ENCODE results near the gene LYST.
"Not testable (repeated sequence)": the region's sequence is repeated elsewhere in the genome, so short reads cannot be mapped to it uniquely, and the experiment has no call there.

The LYST gene, protein sequence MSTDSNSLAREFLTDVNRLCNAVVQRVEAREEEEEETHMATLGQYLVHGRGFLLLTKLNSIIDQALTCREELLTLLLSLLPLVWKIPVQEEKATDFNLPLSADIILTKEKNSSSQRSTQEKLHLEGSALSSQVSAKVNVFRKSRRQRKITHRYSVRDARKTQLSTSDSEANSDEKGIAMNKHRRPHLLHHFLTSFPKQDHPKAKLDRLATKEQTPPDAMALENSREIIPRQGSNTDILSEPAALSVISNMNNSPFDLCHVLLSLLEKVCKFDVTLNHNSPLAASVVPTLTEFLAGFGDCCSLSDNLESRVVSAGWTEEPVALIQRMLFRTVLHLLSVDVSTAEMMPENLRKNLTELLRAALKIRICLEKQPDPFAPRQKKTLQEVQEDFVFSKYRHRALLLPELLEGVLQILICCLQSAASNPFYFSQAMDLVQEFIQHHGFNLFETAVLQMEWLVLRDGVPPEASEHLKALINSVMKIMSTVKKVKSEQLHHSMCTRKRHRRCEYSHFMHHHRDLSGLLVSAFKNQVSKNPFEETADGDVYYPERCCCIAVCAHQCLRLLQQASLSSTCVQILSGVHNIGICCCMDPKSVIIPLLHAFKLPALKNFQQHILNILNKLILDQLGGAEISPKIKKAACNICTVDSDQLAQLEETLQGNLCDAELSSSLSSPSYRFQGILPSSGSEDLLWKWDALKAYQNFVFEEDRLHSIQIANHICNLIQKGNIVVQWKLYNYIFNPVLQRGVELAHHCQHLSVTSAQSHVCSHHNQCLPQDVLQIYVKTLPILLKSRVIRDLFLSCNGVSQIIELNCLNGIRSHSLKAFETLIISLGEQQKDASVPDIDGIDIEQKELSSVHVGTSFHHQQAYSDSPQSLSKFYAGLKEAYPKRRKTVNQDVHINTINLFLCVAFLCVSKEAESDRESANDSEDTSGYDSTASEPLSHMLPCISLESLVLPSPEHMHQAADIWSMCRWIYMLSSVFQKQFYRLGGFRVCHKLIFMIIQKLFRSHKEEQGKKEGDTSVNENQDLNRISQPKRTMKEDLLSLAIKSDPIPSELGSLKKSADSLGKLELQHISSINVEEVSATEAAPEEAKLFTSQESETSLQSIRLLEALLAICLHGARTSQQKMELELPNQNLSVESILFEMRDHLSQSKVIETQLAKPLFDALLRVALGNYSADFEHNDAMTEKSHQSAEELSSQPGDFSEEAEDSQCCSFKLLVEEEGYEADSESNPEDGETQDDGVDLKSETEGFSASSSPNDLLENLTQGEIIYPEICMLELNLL (N-terminal part only)

DNA sequence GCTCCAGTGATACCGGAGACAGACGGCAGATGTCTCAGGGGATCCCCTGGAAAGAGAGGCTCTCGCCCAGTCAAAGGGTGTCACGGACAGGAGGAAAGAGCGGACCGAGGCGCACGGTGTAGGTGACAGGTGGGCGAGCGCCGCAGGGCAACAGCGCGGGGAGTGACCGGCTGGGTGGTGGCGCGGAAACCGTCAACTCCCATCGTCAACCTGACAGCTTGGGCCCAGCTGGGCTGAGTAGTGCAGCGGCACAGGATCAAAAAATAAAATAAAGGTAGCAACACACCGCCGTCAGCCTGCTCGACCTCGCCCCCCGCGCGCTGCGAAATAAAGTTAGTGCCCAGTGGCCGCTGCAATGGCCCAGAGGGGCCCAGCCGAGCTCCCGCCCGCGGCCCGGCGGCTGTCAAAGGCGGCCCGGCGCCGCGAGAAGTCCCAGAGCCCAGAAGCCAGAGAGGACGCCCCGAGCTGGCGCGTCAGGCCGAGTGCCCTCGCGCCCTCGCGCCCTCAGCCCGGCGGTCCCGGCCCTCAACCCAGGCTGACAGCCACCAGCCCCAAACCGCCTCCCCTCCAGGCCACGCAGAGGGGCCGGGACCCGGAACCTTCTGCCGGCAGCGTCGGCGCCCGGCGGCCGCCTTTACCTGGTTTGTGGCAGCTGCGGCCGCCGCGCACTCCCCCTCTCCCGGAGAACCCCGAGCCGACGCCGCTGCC is at the start of gene LYST:
Gene LYST (minus strand): TSS at position 702 of the 708 bp plus-strand sequence. CDS start 36,489 bp downstream, outside the sequence.
- H3K4me3 ChIP-seq (ENCODE audit: low read depth, low read length) = peak within 1 kb of the TSS; percentile 72
- TF ChIP-seq, protein P1, sequence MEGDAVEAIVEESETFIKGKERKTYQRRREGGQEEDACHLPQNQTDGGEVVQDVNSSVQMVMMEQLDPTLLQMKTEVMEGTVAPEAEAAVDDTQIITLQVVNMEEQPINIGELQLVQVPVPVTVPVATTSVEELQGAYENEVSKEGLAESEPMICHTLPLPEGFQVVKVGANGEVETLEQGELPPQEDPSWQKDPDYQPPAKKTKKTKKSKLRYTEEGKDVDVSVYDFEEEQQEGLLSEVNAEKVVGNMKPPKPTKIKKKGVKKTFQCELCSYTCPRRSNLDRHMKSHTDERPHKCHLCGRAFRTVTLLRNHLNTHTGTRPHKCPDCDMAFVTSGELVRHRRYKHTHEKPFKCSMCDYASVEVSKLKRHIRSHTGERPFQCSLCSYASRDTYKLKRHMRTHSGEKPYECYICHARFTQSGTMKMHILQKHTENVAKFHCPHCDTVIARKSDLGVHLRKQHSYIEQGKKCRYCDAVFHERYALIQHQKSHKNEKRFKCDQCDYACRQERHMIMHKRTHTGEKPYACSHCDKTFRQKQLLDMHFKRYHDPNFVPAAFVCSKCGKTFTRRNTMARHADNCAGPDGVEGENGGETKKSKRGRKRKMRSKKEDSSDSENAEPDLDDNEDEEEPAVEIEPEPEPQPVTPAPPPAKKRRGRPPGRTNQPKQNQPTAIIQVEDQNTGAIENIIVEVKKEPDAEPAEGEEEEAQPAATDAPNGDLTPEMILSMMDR (IDR thresholded peaks at IDR 0.05; ENCODE audit: borderline replicate concordance, insufficient read depth, low read depth, low read length) = peak; percentile 46; the same call in 1 of the 2 replicates

DNA sequence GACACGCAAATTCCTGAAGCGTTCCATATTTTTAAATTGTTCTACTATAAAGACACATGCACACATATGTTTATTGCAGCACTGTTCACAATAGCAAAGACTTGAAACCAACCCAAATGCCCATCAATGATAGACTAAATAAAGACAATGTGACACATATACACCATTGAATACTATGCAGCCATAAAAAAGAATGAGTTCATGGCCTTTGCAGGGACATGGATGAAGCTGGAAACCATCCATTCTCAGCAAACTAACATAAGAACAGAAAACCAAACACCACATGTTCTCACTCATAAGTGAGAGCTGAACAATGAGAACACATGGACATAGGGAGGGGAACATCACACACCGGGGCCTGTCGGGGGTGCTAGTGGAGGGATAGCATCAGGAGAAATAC is 48.8 kb upstream of the LYST start:
- not testable (repeated sequence) for H3K4me3 ChIP-seq (ENCODE audit: low read depth, low read length)

DNA sequence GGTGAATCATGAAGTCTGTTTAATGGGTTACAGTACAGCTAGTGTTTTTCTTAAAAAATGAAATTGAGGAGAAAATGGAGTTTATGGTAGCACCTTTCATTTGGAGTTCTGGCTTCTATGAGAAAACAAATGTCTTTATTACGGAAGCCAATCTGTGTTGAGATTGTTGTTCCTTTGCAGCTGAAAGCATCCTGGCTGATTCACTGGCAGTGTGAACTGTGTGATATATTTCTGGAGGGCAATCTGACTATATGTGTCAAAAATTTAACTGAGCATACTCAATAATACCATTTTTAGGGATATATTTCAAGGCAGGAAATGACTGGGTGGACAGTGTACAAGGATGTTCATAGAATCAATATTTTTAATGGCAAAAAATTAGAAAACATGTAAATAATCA is 46.6 kb upstream of the LYST start:
- TF ChIP-seq, protein P1 (IDR thresholded peaks at IDR 0.05; ENCODE audit: borderline replicate concordance, insufficient read depth, low read depth, low read length) = no peak
- H3K4me3 ChIP-seq (ENCODE audit: low read depth, low read length) = no peak overlapping the region

DNA sequence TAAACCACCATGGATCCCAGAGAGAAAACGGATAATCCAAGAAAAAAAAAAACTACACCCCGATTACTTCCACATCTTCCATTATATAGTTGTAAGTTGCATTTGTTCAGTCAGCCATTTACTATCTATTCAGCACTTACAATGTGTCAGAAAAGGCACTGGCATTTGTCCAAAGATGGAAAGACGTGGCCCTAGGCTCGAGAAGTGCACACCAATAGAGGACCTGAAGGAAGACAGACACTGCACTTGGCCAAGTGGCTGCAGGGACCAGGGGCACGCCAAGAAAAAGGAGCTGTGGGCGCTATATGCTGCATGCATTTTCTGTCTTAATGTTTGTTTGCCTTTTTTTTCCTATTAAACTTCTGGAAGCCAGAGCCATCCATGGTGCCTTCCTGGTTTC is 45.2 kb upstream of the LYST start:
- TF ChIP-seq, protein P1 (IDR thresholded peaks at IDR 0.05; ENCODE audit: borderline replicate concordance, insufficient read depth, low read depth, low read length) = no peak
- H3K4me3 ChIP-seq (ENCODE audit: low read depth, low read length) = no peak overlapping the region

DNA sequence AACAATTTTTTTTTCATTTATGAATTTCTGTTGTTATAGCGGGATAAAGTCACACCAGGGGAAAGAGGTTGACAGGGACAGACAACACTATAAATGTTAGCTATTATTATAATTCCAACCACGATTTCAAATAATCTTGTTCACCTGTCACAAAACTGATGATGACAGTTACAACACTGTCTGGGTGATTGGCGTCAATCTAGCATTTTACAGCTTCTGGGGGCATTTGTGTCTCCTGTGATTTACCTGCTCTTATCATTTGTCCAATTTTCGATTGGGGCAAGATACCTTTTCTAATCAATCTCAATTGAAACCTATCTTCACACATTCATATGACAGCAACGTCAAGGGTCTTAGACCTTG is 44.6 kb upstream of the LYST start:
- no peak overlapping the region for H3K4me3 ChIP-seq (ENCODE audit: low read depth, low read length)
- TF ChIP-seq, protein P1 (IDR thresholded peaks at IDR 0.05; ENCODE audit: borderline replicate concordance, insufficient read depth, low read depth, low read length) = no peak

DNA sequence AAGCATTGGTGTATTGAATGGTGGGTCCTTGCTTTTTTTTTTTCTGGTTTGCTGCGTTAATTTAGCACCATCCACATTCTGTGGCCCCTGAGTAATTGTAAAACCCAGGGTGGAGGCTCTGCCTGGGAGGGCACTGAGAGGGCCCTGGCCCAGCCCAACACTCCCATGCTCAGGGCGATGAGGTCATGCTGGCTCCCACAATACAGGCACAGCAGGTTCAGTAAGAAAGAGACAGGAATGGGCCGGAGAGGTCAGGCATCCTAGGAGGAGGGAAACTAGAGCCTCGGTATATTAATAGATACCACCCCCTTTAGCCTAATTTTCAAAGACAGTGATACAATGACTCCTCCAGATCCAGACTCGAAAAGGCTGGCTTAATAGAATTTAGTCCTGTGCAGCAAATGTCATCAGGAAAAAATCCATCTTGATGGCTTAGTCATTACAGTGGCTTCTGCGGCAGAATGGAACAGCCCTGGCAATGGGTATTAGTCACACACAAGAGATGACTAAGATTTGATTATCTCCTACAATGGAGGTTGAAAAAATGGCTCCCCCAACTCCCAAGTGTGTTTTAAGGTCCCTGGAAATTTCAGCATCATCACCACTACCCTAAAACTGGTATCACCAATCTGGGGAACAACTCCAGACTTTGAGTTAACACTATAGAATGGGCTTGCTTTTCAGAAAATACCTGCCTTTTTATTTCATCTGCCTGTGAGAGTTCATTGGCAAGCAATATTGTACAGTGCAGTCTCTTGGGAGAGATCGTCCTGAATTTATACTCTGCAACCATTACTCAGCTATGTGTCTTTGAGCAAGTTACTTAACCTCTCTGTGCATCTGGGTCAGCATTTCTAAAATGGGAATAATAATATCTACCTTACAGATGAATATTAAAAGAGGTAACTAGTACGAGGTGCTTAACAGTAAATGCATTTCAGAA is 43.9 kb upstream of the LYST start:
- TF ChIP-seq, protein P1 (IDR thresholded peaks at IDR 0.05; ENCODE audit: borderline replicate concordance, insufficient read depth, low read depth, low read length) = no peak
- no peak overlapping the region for H3K4me3 ChIP-seq (ENCODE audit: low read depth, low read length)

All from GM12875 (cell line).